HG03432 (cell line): Measurements from ENCODE around the gene SSU72.
"Not testable (repeated sequence)": the region's sequence is repeated elsewhere in the genome, so short reads cannot be mapped to it uniquely, and the experiment has no call there.

ENCODE experiments used
- ATAC-seq: cut with Tn5 transposase; IDR thresholded peaks from one replicate; pipeline ENCODE4 v1.9.1; 2021; ENCODE audit warnings: mild to moderate bottlenecking, moderate library complexity; ENCODE audit not compliant: unreplicated experiment

SSU72 gene

GRCh38 chr1:1543706-1544099, 31.0 kb downstream of the SSU72 start:
- ATAC-seq: no peak

- no peak for ATAC-seq
These were observed 31.6 kb downstream of the SSU72 start for GRCh38 chr1:1542766-1543705.

- no peak for ATAC-seq
These were observed 32.5 kb downstream of the SSU72 start for GRCh38 chr1:1541956-1542765.

- no peak for ATAC-seq
These were observed 33.6 kb downstream of the SSU72 start for GRCh38 chr1:1540818-1541628.

GRCh38 chr1:1540090-1540817, 34.4 kb downstream of the SSU72 start, which contains the start of gene TMEM240:
Gene TMEM240, minus strand, starts transcription at chr1:1540624. Its CDS starts 278 bp downstream, at chr1:1540346.
- no peak for ATAC-seq

- ATAC-seq: no peak
These were observed 35.2 kb downstream of the SSU72 start for GRCh38 chr1:1539310-1540089.

- ATAC-seq: no peak
These were observed 35.7 kb downstream of the SSU72 start for GRCh38 chr1:1538989-1539309.

- no peak for ATAC-seq
These were observed 36.3 kb downstream of the SSU72 start for GRCh38 chr1:1538334-1538733.

GRCh38 chr1:1537626-1538250, 36.9 kb downstream of the SSU72 start:
- no peak for ATAC-seq

GRCh38 chr1:1536938-1537546, 37.6 kb downstream of the SSU72 start:
- ATAC-seq: no peak

- no peak for ATAC-seq
These were observed 38.4 kb downstream of the SSU72 start for GRCh38 chr1:1536019-1536937.

GRCh38 chr1:1535201-1536018, 39.3 kb downstream of the SSU72 start:
- ATAC-seq: no peak

GRCh38 chr1:1534401-1535154, 40.1 kb downstream of the SSU72 start:
- no peak for ATAC-seq

- ATAC-seq: not testable (repeated sequence)
These were observed 40.8 kb downstream of the SSU72 start for GRCh38 chr1:1533894-1534291.

GRCh38 chr1:1533176-1533893, 41.3 kb downstream of the SSU72 start:
- ATAC-seq: not testable (repeated sequence)
